Tibial artery (tissue), 4 donors: ENCODE results near the gene UBE2E2.

Experiments
- DNase-seq, 2 donors: peaks; one replicate each; pipeline ENCODE4 v3.0.0-alpha.2; 2019
- H3K27ac ChIP-seq, 2 donors: fragments of 200-600 bp; sonication (generic) in 1 of 2; 1 replicate in 1 of 2; 2 replicates in 1 of 2; pipeline ENCODE4 v1.5.1; 2018 to 2019; ENCODE audit warnings: mild to moderate bottlenecking in 1 of 2
- H3K27me3 ChIP-seq, 2 donors: fragments of 200-600 bp; sonication (generic) in 1 of 2; one replicate each; pipeline versions ENCODE4 v1.5.1 to v1.6.0; 2016 to 2019
- H3K36me3 ChIP-seq, 3 donors: fragments of 200-600 bp; sonication (generic) in 2 of 3; one replicate each; pipeline ENCODE4 v1.5.1; 2016 to 2019; ENCODE audit warnings: mild to moderate bottlenecking in 2 of 3
- H3K4me1 ChIP-seq, 4 donors: fragments of 200-600 bp; sonication (generic) in 2 of 4; 1 replicate in 3 of 4; 2 replicates in 1 of 4; pipeline ENCODE4 v1.5.1; 2016 to 2019
- H3K4me3 ChIP-seq, 2 donors: fragments of 200-600 bp; sonication (generic) in 1 of 2; 1 replicate in 1 of 2; 2 replicates in 1 of 2; pipeline ENCODE4 v1.5.1; 2018 to 2019; ENCODE audit warnings: mild to moderate bottlenecking in 2 of 2
- H3K9me3 ChIP-seq, 3 donors: fragments of 200-600 bp; sonication (generic) in 1 of 3; one replicate each; pipeline ENCODE4 v1.5.1; 2016 to 2019
- intact Hi-C: fragments of 100-400 bp; cut with DNase I; formaldehyde crosslinking; loops from one replicate; pipeline ENCODE4 v1.15.0; 2023; ENCODE audit warnings: low total_unique reads
- TF ChIP-seq, protein P1 (sequence below), 2 experiments: fragments of 200-600 bp in 1 of 2; fragments of 450-650 bp in 1 of 2; IDR thresholded peaks; one replicate each; pipeline ENCODE4 v1.5.1; 2017 to 2019; ENCODE audit warnings: antibody characterized with exemption in 2 of 2, mild to moderate bottlenecking in 1 of 2, moderate library complexity in 1 of 2

Gene UBE2E2

DNA sequence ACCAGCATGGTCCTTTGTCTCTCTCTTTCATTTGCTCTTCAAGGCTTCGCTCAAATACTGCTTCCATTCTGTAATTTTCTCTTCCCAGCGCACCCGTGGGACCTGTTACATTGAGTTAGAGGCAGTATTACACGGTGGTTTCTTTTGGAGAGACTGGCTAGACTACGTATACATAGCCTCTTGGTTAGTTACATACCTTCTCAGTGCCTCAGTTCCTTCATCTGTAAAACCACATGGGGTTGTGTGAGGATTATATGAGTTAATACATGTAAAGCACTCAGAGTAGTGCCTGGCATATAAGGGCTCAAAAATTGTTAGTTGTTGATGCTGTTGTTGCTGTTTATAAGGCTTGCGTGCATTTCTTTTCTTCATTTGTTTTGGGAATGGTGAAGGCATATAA lies 33.8 kb downstream of the UBE2E2 start:
- TF ChIP-seq, protein P1, sequence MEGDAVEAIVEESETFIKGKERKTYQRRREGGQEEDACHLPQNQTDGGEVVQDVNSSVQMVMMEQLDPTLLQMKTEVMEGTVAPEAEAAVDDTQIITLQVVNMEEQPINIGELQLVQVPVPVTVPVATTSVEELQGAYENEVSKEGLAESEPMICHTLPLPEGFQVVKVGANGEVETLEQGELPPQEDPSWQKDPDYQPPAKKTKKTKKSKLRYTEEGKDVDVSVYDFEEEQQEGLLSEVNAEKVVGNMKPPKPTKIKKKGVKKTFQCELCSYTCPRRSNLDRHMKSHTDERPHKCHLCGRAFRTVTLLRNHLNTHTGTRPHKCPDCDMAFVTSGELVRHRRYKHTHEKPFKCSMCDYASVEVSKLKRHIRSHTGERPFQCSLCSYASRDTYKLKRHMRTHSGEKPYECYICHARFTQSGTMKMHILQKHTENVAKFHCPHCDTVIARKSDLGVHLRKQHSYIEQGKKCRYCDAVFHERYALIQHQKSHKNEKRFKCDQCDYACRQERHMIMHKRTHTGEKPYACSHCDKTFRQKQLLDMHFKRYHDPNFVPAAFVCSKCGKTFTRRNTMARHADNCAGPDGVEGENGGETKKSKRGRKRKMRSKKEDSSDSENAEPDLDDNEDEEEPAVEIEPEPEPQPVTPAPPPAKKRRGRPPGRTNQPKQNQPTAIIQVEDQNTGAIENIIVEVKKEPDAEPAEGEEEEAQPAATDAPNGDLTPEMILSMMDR (IDR thresholded peaks at IDR 0.05): no peak
- intact Hi-C loops: no loop called here
- no peaks in the 10 kb centered on the region for H3K36me3 ChIP-seq
- no peaks in the 10 kb centered on the region for H3K27me3 ChIP-seq
- H3K4me3 ChIP-seq: no peak overlapping the region
- peaks cover 0 to 38% (median 3%) of the 10 kb centered on the region in 4 donors for H3K4me1 ChIP-seq
- DNase-seq: no peak
- no peak overlapping the region for H3K27ac ChIP-seq
- H3K9me3 ChIP-seq: no peaks in the 10 kb centered on the region

DNA sequence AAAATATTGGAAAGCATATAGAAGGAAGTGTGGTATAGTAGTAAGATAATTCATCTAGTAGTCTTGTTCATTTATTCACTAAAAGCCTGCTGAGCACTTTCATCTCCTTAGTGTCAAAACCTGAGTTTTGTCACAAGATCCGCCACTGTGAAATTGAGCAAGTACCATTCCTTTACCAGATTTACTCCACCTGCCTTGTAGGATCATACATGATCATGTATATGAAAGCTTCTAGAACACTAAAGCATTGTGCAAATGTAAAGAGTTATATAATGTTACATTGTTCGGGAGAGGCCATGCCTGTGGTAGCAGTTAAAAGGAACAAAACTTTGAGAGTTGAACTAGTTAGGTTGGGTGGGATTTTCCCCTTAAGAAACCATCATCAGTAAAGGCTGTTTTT lies 35.0 kb downstream of the UBE2E2 start:
- peaks cover 0 to 26% (median 0%) of the 10 kb centered on the region in 4 donors for H3K4me1 ChIP-seq
- no peak overlapping the region for H3K4me3 ChIP-seq
- intact Hi-C loops: no loop called here
- no peak for DNase-seq
- H3K9me3 ChIP-seq: no peaks in the 10 kb centered on the region
- no peaks in the 10 kb centered on the region for H3K27me3 ChIP-seq
- H3K36me3 ChIP-seq: no peaks in the 10 kb centered on the region
- TF ChIP-seq, protein P1 (IDR thresholded peaks at IDR 0.05): no peak
- no peak overlapping the region for H3K27ac ChIP-seq

DNA sequence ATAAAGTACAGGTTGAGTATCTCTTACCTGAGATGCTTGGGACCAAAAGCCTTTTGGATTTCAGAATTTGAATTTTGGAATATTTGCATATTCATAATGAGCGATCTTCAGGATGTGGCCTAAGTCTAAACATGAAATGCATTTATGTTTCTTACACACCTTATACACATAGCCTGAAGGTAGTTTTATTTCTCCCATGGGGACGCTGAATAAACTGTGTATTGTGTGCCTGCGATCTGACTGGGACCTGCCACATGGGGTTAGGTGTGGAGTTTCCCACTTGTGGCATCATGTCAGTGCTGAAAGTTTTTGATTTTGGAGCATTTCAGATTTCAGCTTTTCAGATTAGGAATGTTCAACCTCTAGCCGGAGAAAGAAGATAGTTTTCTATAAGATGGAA lies 35.5 kb downstream of the UBE2E2 start:
- intact Hi-C loops: no loop called here
- H3K27me3 ChIP-seq: no peaks in the 10 kb centered on the region
- no peaks in the 10 kb centered on the region for H3K9me3 ChIP-seq
- TF ChIP-seq, protein P1 (IDR thresholded peaks at IDR 0.05): no peak
- H3K4me1 ChIP-seq: peaks cover 0 to 21% (median 0%) of the 10 kb centered on the region in 4 donors
- H3K27ac ChIP-seq: no peak overlapping the region
- H3K4me3 ChIP-seq: no peak overlapping the region
- DNase-seq: no peak
- H3K36me3 ChIP-seq: no peaks in the 10 kb centered on the region

DNA sequence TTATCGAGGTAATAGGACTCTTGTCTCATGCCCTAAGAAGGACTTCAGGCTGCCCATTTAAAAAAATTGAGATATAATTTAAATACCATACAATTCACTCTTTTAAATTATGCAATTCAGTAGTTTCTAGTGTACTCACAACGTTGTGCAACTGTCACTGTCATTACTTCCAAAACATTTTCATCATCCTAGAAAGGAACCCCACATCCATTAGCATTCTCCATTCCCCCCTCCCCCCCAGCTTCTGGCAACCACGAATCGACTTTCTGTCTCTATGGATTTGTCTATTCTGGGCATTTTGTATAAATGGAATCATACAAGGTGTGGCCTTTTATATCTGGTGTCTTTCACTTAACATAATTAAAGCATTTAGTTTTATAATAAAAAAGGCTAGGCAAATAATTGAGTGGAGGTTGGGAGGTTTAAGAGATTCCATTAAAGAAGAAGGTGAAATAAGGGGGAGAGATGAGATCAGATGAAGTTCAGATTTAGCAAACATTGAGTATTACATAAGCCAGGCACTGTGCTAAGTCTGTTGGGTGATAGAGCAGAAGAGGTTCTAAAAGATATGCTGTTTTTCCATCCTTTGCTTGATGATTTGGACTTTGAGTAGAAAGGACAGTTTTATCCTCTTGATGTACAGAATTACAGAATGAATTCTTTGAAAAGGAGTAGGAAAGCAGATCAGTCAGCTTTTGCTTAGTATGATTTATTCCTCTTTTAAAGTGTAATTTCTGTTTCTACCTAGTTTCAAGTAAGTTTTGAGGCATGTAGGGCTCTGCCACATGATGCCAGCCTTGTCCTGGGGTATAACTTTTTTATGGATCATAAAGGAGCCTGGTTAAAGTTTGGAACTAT lies 36.3 kb downstream of the UBE2E2 start:
- intact Hi-C loops: no loop called here
- no peak for DNase-seq
- TF ChIP-seq, protein P1 (IDR thresholded peaks at IDR 0.05): no peak
- Histone ChIP-seq H3K27ac (no peak overlapping the region), H3K27me3 (no peaks in the 10 kb centered on the region), H3K9me3 (no peaks in the 10 kb centered on the region), H3K4me1 (peaks cover 0 to 25% (median 0%) of the 10 kb centered on the region in 4 donors), H3K36me3 (no peaks in the 10 kb centered on the region), H3K4me3 (no peak overlapping the region)

DNA sequence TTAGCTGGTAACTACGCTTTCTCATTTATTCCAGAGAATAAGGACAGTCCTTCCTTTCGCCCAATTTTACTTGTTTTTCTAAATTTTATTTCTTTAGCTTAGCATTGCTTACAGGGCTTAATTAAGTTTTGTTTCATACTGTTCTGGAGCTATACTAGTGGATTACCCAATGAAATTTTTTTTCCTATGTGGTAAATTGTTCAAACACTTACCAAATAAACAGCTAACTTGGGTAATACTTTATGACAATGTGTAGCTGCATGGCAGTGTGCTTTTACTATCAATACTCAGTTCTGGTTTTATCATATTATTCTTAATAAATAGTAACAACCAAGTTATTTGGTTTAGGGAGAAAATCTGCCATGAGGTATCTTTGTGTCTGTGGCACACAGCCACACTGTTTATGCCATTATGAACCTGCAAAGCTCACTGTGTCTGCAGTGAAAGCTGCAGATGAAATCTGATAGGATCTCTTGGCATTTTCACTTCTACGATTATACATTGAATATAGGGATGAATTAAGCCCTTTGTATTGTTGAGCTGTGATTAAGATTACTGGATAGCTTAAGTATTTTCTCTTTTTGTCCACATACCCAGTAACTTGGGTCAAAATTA lies 37.2 kb downstream of the UBE2E2 start:
- H3K27ac ChIP-seq: no peak overlapping the region
- no peaks in the 10 kb centered on the region for H3K36me3 ChIP-seq
- H3K9me3 ChIP-seq: no peaks in the 10 kb centered on the region
- H3K4me3 ChIP-seq: no peak overlapping the region
- intact Hi-C loops: no loop called here
- no peaks in the 10 kb centered on the region for H3K27me3 ChIP-seq
- TF ChIP-seq, protein P1 (IDR thresholded peaks at IDR 0.05): no peak
- DNase-seq: no peak
- H3K4me1 ChIP-seq: peaks cover 0 to 29% (median 0%) of the 10 kb centered on the region in 4 donors
